SK-N-SH treated with all-trans-retinoic acid at 6 μM for 48 hours (cell line): Measurements from ENCODE around the gene MMADHC.
"Not testable (repeated sequence)": the region's sequence is repeated elsewhere in the genome, so short reads cannot be mapped to it uniquely, and the experiment has no call there.

Experiments
- ATAC-seq: fragments of 200-7000 bp; cut with Tn5 transposase; 3 replicates; pipeline ENCODE4 v1.9.1; 2020; ENCODE audit warnings: mild to moderate bottlenecking, moderate library complexity
- CSDC2 ChIP-seq: fragments of 250-450 bp; sonication (Bioruptor Pico); IDR thresholded peaks from 2 replicates; pipeline ENCODE4 v1.5.0; 2020; ENCODE audit warnings: mild to moderate bottlenecking, moderate library complexity
- GLIS3 ChIP-seq: fragments of 250-450 bp; sonication (Bioruptor Pico); IDR thresholded peaks from 2 replicates; pipeline ENCODE4 v1.5.0; 2020; ENCODE audit warnings: mild to moderate bottlenecking, moderate library complexity
- ISL1 ChIP-seq: fragments of 250-450 bp; sonication (Bioruptor Pico); IDR thresholded peaks from 2 replicates; pipeline ENCODE4 v2.1.2; 2022; ENCODE audit warnings: mild to moderate bottlenecking, moderate library complexity
- OSR1 ChIP-seq: fragments of 250-450 bp; sonication (Bioruptor Pico); IDR thresholded peaks from 2 replicates; pipeline ENCODE4 v1.8.0; 2022; ENCODE audit warnings: moderate library complexity, mild to moderate bottlenecking, inconsistent platforms
- PPARA ChIP-seq: fragments of 250-450 bp; sonication (Bioruptor Pico); IDR thresholded peaks from 2 replicates; pipeline ENCODE4 v1.5.0; 2020; ENCODE audit warnings: mild to moderate bottlenecking, borderline replicate concordance
- RARB ChIP-seq: fragments of 250-450 bp; sonication (Bioruptor Pico); IDR thresholded peaks from 2 replicates; pipeline ENCODE4 v1.8.0; 2021; ENCODE audit warnings: mild to moderate bottlenecking, moderate library complexity
- SNAI2 ChIP-seq: fragments of 250-450 bp; sonication (Bioruptor Pico); IDR thresholded peaks from 2 replicates; pipeline ENCODE4 v1.5.0; 2020; ENCODE audit warnings: mild to moderate bottlenecking, moderate library complexity
- ZC3H10 ChIP-seq: fragments of 250-450 bp; sonication (Bioruptor Pico); IDR thresholded peaks from 2 replicates; pipeline ENCODE4 v1.5.1; 2021; ENCODE audit warnings: mild to moderate bottlenecking, moderate library complexity
- ZFP3 ChIP-seq: fragments of 250-450 bp; sonication (Bioruptor Pico); IDR thresholded peaks from 2 replicates; pipeline ENCODE4 v1.5.0; 2020; ENCODE audit warnings: mild to moderate bottlenecking, moderate library complexity
- ZNF8 ChIP-seq: fragments of 450-650 bp; formaldehyde crosslinking; IDR thresholded peaks from 2 replicates; pipeline ENCODE4 v1.5.0; 2020; ENCODE audit warnings: mild to moderate bottlenecking, moderate library complexity
- TF ChIP-seq, protein P1 (sequence below): fragments of 250-450 bp; sonication (Bioruptor Pico); IDR thresholded peaks from 2 replicates; pipeline ENCODE4 v1.8.0; 2021; ENCODE audit warnings: low read depth, mild to moderate bottlenecking, moderate library complexity, borderline replicate concordance
- TF ChIP-seq, protein P2 (sequence below): fragments of 250-450 bp; sonication (Bioruptor Pico); IDR thresholded peaks from 2 replicates; pipeline ENCODE4 v1.5.1; 2021; ENCODE audit warnings: mild to moderate bottlenecking, moderate library complexity
- TF ChIP-seq, protein P3 (sequence below): fragments of 250-450 bp; sonication (Bioruptor Pico); IDR thresholded peaks from 2 replicates; pipeline ENCODE4 v1.5.1; 2020; ENCODE audit warnings: low read depth, mild to moderate bottlenecking, moderate library complexity
- TF ChIP-seq, protein P4 (sequence below): fragments of 250-450 bp; sonication (Bioruptor Pico); IDR thresholded peaks from 2 replicates; pipeline ENCODE4 v1.8.0; 2020; ENCODE audit warnings: mild to moderate bottlenecking, moderate library complexity, borderline replicate concordance
- TF ChIP-seq, protein P5 (sequence below): fragments of 250-450 bp; sonication (Bioruptor Pico); IDR thresholded peaks from 2 replicates; pipeline ENCODE4 v1.5.0; 2020; ENCODE audit warnings: mild to moderate bottlenecking, moderate library complexity

The MMADHC gene

DNA sequence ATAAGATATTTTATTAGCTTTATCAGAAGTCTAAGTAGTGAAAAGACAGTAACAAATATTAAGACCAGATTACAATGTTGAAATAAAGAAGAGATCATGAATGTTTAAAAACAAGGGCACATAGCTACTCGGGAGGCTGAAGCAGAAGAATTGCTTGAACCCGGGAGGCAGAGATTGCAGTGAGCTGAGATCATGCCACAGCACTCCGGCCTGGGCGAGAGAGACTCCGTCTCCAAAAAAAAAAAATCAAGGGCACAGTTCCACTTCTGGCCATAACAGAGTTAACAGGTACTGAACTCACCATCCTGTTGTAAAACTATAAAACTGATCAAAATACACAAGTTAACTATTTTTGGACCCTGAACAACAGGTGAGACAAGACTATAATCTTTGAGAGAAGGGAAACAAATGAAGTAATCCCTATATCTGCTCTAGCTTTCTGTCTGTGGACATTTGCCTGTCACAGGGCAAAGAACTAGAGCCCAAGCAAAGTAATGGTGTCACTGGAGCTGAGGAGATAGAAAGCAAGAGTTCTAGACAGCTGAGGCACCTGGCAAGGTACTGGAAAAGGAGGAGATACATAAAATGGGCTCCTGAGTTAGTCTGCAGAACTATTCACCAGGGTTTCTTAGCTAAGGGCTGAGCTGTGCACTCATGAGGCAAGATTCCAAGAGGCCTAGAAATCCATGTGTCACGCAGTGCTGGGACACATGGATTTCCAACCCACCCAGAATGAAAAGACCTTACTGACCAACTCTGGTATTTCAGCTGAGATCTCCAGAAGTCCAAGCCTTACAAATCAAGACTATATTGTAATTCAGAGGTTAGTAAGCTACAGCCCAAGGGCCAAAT, 15.2 kb downstream of the MMADHC start:
- TF ChIP-seq SNAI2 (CRISPR knock-in tag) = no peak
- no peak for ATAC-seq

DNA sequence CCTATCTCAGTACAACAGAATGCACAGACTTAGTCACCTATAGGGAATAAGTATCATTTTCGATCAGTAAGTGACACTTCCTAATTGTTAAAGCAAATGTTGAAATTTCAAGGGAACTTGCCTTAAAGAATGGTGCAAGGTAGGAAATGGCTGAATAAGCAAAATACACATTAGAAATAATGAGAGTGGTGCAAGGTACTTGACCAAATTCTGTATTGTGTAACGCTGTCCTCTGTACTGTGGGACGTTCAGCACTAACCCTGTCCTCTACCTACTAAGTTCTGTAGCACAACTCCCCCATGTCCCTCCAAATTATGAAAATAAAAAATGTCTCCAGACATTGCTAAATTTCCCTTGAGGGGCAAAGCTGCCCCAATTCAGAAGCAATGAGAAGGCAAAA, 19.4 kb downstream of the MMADHC start:
- ATAC-seq = no peak
- TF ChIP-seq ZNF8 (no peak), RARB (CRISPR knock-in tag) (no peak), CSDC2 (CRISPR knock-in tag) (no peak), ISL1 (no peak)
- TF ChIP-seq, protein P1, sequence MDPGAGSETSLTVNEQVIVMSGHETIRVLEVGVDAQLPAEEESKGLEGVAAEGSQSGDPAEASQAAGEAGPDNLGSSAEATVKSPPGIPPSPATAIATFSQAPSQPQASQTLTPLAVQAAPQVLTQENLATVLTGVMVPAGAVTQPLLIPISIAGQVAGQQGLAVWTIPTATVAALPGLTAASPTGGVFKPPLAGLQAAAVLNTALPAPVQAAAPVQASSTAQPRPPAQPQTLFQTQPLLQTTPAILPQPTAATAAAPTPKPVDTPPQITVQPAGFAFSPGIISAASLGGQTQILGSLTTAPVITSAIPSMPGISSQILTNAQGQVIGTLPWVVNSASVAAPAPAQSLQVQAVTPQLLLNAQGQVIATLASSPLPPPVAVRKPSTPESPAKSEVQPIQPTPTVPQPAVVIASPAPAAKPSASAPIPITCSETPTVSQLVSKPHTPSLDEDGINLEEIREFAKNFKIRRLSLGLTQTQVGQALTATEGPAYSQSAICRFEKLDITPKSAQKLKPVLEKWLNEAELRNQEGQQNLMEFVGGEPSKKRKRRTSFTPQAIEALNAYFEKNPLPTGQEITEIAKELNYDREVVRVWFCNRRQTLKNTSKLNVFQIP (CRISPR knock-in tag) = no peak
- TF ChIP-seq, protein P2, sequence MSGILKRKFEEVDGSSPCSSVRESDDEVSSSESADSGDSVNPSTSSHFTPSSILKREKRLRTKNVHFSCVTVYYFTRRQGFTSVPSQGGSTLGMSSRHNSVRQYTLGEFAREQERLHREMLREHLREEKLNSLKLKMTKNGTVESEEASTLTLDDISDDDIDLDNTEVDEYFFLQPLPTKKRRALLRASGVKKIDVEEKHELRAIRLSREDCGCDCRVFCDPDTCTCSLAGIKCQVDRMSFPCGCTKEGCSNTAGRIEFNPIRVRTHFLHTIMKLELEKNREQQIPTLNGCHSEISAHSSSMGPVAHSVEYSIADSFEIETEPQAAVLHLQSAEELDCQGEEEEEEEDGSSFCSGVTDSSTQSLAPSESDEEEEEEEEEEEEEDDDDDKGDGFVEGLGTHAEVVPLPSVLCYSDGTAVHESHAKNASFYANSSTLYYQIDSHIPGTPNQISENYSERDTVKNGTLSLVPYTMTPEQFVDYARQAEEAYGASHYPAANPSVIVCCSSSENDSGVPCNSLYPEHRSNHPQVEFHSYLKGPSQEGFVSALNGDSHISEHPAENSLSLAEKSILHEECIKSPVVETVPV (CRISPR knock-in tag) = no peak

DNA sequence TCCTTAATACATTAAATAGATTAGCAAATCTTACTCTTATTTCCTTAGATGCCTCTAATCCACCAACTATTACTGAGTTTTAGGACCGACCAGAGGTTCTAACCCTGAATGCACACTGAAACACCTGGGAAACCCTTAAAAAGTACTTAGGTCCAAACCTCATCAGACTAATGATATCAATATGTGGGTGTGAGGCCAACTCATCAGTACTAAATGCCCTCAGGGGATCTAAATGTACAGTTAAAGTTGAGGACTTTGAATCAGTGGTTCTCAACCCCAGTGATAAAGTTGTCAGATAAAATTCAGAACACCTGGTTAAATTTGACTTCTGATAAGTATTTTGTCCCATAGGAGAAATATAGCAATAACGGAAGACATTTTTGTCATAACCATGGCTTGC, 20.9 kb downstream of the MMADHC start:
- TF ChIP-seq ZFP3 (CRISPR knock-in tag) = no peak
- TF ChIP-seq, protein P3, sequence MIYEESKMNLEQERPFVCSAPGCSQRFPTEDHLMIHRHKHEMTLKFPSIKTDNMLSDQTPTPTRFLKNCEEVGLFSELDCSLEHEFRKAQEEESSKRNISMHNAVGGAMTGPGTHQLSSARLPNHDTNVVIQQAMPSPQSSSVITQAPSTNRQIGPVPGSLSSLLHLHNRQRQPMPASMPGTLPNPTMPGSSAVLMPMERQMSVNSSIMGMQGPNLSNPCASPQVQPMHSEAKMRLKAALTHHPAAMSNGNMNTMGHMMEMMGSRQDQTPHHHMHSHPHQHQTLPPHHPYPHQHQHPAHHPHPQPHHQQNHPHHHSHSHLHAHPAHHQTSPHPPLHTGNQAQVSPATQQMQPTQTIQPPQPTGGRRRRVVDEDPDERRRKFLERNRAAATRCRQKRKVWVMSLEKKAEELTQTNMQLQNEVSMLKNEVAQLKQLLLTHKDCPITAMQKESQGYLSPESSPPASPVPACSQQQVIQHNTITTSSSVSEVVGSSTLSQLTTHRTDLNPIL (CRISPR knock-in tag) = no peak
- TF ChIP-seq, protein P4, sequence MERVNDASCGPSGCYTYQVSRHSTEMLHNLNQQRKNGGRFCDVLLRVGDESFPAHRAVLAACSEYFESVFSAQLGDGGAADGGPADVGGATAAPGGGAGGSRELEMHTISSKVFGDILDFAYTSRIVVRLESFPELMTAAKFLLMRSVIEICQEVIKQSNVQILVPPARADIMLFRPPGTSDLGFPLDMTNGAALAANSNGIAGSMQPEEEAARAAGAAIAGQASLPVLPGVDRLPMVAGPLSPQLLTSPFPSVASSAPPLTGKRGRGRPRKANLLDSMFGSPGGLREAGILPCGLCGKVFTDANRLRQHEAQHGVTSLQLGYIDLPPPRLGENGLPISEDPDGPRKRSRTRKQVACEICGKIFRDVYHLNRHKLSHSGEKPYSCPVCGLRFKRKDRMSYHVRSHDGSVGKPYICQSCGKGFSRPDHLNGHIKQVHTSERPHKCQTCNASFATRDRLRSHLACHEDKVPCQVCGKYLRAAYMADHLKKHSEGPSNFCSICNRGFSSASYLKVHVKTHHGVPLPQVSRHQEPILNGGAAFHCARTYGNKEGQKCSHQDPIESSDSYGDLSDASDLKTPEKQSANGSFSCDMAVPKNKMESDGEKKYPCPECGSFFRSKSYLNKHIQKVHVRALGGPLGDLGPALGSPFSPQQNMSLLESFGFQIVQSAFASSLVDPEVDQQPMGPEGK (CRISPR knock-in tag) = no peak
- TF ChIP-seq PPARA (CRISPR knock-in tag) = no peak
- TF ChIP-seq, protein P2 (CRISPR knock-in tag) = no peak
- TF ChIP-seq GLIS3 = no peak
- no peak for TF ChIP-seq SNAI2 (CRISPR knock-in tag)
- TF ChIP-seq, protein P1 (CRISPR knock-in tag) = no peak
- TF ChIP-seq ZNF8 = no peak
- no peak for TF ChIP-seq OSR1 (CRISPR knock-in tag)
- no peak for TF ChIP-seq ZC3H10 (CRISPR knock-in tag)
- TF ChIP-seq ISL1 = no peak
- TF ChIP-seq, protein P5, sequence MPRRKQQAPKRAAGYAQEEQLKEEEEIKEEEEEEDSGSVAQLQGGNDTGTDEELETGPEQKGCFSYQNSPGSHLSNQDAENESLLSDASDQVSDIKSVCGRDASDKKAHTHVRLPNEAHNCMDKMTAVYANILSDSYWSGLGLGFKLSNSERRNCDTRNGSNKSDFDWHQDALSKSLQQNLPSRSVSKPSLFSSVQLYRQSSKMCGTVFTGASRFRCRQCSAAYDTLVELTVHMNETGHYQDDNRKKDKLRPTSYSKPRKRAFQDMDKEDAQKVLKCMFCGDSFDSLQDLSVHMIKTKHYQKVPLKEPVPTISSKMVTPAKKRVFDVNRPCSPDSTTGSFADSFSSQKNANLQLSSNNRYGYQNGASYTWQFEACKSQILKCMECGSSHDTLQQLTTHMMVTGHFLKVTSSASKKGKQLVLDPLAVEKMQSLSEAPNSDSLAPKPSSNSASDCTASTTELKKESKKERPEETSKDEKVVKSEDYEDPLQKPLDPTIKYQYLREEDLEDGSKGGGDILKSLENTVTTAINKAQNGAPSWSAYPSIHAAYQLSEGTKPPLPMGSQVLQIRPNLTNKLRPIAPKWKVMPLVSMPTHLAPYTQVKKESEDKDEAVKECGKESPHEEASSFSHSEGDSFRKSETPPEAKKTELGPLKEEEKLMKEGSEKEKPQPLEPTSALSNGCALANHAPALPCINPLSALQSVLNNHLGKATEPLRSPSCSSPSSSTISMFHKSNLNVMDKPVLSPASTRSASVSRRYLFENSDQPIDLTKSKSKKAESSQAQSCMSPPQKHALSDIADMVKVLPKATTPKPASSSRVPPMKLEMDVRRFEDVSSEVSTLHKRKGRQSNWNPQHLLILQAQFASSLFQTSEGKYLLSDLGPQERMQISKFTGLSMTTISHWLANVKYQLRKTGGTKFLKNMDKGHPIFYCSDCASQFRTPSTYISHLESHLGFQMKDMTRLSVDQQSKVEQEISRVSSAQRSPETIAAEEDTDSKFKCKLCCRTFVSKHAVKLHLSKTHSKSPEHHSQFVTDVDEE (CRISPR knock-in tag) = no peak
- ATAC-seq = no peak

DNA sequence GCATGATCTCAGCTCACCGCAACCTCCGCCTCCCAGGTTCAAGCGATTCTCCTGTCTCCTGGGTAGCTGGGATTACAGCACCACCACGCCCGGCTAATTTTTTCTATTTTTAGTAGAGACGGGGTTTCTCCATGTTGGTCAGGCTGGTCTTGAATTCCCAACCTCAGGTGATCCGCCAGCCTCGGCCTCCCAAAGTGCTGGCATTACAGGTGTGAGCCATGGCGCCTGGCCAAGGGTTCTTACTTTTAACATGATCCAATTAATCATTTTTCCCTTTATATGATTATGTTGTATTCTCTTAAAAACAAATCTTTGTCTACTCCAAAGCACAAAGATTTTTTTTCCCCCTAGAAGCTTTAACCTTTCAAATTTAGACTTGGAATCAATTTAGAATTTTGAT, 21.9 kb downstream of the MMADHC start:
- ATAC-seq = not testable (repeated sequence)
